Suprapubic skin (tissue), 4 donors: ENCODE data around the gene WNT9A. TPM values are rescaled to one million over a fixed set of nuclear protein-coding genes. Genes with fewer than 3 reads are reported as not detected.
A peak's percentile ranks its signal among the peaks of the same experiment; 100 is the strongest.
"Not testable (repeated sequence)": the region's sequence is repeated elsewhere in the genome, so short reads cannot be mapped to it uniquely, and the experiment has no call there.

Experiments used
- DNase-seq, 2 donors: peaks; one replicate each; pipeline ENCODE4 v3.0.0-alpha.2; 2019; ENCODE audit warnings: low spot score in 2 of 2
- H3K27ac ChIP-seq: fragments of 200-600 bp; sonication (generic); one replicate; pipeline ENCODE4 v1.5.1; 2019
- H3K27me3 ChIP-seq: fragments of 200-600 bp; sonication (generic); one replicate; pipeline ENCODE4 v1.5.1; 2019
- H3K36me3 ChIP-seq: fragments of 200-600 bp; sonication (generic); one replicate; pipeline ENCODE4 v1.5.1; 2019
- H3K4me1 ChIP-seq: fragments of 200-600 bp; sonication (generic); one replicate; pipeline ENCODE4 v1.5.1; 2019
- H3K4me3 ChIP-seq: fragments of 200-600 bp; sonication (generic); one replicate; pipeline ENCODE4 v1.5.1; 2019; ENCODE audit warnings: mild to moderate bottlenecking
- H3K9me3 ChIP-seq: fragments of 200-600 bp; sonication (generic); one replicate; pipeline ENCODE4 v1.5.1; 2019
- CTCF ChIP-seq, 2 donors: fragments of 200-600 bp in 1 of 2; fragments of 450-650 bp in 1 of 2; sonication (generic) in 1 of 2; IDR thresholded peaks; one replicate each; pipeline ENCODE4 v1.5.1; 2016 to 2019; ENCODE audit warnings: antibody characterized with exemption in 2 of 2, mild to moderate bottlenecking in 1 of 2, moderate library complexity in 1 of 2
- EP300 ChIP-seq: sonication (generic); formaldehyde crosslinking; IDR thresholded peaks from one replicate; pipeline ENCODE4 v1.6.1; 2017; ENCODE audit warnings: antibody characterized with exemption
- POLR2A ChIP-seq, 2 donors: fragments of 450-650 bp; IDR thresholded peaks; one replicate each; pipeline ENCODE4 v1.6.1; 2017; ENCODE audit warnings: antibody characterized with exemption in 2 of 2, mild to moderate bottlenecking in 2 of 2, moderate library complexity in 2 of 2
- POLR2AphosphoS5 ChIP-seq, 3 donors: sonication (generic); formaldehyde crosslinking; IDR thresholded peaks; one replicate each; pipeline ENCODE4 v1.6.1; 2017; ENCODE audit warnings: antibody characterized with exemption in 3 of 3
- WGBS: methylation state at CpG from one replicate; pipeline ENCODE4 v1.1.5; 2018; 5-methylcytosine and 5-hydroxymethylcytosine counted together
- total RNA-seq, 4 donors: library from RNA; depleted of rRNA; stranded (reverse); fragments of >200 nt; gene quantifications; one replicate each; pipeline ENCODE4 v1.1.0, GENCODE V29; 2016

WNT9A gene
- 1 to 10 TPM in 2 of 4 donors, under 1 TPM in 2; 0.85 to 2.6 (median 1.1) TPM for total RNA-seq

DNA sequence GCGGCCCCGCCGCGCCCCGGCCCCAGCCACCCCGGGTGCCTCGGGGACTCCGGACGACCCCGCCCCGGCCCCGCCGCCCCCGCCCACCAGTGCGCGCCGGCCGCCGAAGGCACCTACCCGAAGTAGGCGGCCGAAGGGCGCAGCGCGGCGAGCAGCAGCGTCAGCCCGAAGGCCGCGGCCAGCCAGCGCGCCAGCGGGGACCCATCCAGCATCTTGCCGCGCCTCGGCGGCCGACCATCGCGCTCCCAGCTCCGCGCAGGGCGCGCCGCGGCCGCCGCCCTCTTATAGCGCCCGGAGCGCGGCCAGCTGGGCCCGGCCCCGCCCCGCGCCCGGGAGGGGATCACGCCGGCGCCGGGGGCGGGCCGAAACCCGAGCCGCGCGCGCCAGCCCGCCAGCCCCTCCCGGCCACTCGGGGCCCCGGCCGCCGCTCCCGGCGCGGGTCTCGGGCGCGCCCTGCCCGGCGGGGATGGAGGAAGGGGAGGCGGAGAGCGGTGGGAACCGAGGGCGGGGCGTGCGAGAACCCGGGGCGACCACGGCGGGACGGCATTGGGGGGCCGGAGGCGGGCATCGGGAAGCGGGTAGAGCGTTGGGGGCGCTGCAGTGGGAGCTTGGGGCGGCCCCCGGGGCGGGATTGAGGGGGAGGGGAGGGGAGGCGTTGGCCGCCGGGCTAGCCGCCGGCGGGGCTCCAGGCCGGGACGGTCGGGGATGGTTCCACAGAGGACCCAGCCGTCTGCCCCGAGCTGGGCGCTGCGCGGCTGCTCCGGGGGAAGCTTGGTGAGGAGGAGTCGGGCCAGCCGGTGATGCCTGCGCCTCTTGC is at the start of gene WNT9A:
WNT9A (minus strand) TSS at position 257 of the 817 bp plus-strand sequence; CDS start at position 212, 45 bp downstream.
- WGBS, result 0% methylated on average over 6 of the region's 120 CpGs
- peak; percentile 73 to 78 for DNase-seq

DNA sequence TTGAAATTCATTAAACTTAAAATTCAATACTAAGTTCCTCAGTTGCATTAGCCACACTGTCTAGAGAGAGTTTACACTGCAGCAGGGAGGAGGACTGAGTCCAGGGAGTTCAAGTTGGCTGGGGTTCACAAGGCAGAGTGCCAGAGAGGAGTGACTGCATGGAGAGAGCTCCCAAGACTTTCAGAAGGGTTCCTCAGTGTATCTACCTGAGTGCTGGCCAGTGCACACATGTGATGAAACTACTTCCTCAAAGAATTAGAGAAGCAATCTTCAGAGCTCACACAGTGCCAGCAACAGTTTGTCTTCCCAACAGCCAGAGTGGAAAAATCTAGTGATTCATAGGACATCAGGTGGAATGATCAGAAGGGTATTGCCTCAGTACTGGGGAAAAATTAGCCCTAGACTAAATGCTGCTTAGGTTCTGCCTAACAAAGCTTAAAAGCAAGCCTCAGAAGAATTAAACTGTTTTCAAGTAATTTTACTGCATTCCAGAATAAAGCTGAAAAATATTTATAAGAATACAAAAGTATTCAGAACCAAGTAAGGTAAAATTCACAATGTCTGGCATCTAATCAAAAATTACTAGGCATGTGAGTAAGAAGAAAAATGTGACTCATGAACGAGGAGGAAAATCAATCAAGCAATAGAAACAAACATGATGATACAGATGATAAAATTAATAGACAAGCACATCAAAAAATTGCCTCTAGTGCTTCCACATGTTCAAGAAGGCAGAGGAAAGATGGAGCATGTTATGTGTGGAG is 48.6 kb upstream of the WNT9A start:
- TF ChIP-seq CTCF (IDR thresholded peaks at IDR 0.05) (no peak), POLR2AphosphoS5 (IDR thresholded peaks at IDR 0.05) (no peak)
- Histone ChIP-seq H3K4me1 (no peaks in the 10 kb centered on the region), H3K4me3 (no peak overlapping the region), H3K27me3 (peaks cover 7% of the 10 kb centered on the region), H3K9me3 (peaks cover 13% of the 10 kb centered on the region), H3K36me3 (no peaks in the 10 kb centered on the region), H3K27ac (no peak overlapping the region)
- peak in 1 of 2 donors; percentile 34 for DNase-seq
- WGBS, result 20% methylated on average over 1 of the region's 1 CpG

More for the DNA sequence above, at the start of gene WNT9A:
- no peak for TF ChIP-seq EP300
- peak in 1 of 2 donors; percentile 48 for TF ChIP-seq POLR2A (IDR thresholded peaks at IDR 0.05)
- H3K9me3 ChIP-seq, result no peaks in the 10 kb centered on the region
- peaks cover 38% of the 10 kb centered on the region for H3K4me1 ChIP-seq
- H3K4me3 ChIP-seq, result peak within 1 kb of the TSS; percentile 61
- peak within 1 kb of the TSS; percentile 78 for H3K27ac ChIP-seq
- H3K27me3 ChIP-seq, result peaks cover 9% of the 10 kb centered on the region
- H3K36me3 ChIP-seq, result no peaks in the 10 kb centered on the region

GRCh38 chr1:227994632-227995300 is 47.0 kb upstream of the WNT9A start:
- 69% methylated on average over 7 of the region's 7 CpGs for whole genome bisulfite sequencing
- H3K36me3 ChIP-seq, result no peaks in the 10 kb centered on the region
- no peak for TF ChIP-seq POLR2A (IDR thresholded peaks at IDR 0.05)
- TF ChIP-seq POLR2AphosphoS5 (IDR thresholded peaks at IDR 0.05), result no peak
- no peak for TF ChIP-seq CTCF (IDR thresholded peaks at IDR 0.05)
- no peak for TF ChIP-seq EP300

DNA sequence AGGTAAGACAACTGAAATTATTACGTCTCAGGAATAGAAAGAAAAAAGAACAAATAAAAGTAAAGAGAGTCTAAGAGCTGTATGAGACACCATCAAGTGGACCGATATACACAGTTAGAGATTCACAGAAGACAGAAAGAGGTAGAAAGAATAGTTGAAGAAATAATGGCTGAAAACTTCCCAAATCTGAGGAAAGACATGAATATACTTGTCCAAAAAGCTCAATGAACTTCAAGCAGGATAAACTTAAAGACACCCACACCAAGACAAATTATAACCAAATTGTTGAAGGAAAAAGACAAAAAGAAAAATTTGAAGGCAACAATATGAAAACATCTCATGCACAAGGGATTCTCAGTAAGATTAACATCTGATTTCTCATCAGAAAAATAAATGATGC is 39.4 kb upstream of the WNT9A start:
- no peak for DNase-seq
- Histone ChIP-seq H3K27ac (no peak overlapping the region), H3K27me3 (peaks cover 5% of the 10 kb centered on the region), H3K4me3 (no peak overlapping the region), H3K36me3 (no peaks in the 10 kb centered on the region), H3K4me1 (no peaks in the 10 kb centered on the region), H3K9me3 (peaks cover 4% of the 10 kb centered on the region)
- TF ChIP-seq POLR2A (IDR thresholded peaks at IDR 0.05) (no peak), POLR2AphosphoS5 (IDR thresholded peaks at IDR 0.05) (no peak), EP300 (no peak), CTCF (IDR thresholded peaks at IDR 0.05) (no peak)
- 97% methylated on average over 2 of the region's 2 CpGs for WGBS

More at GRCh38 chr1:227994632-227995300, 47.0 kb upstream of the WNT9A start:
- no peak overlapping the region for H3K4me3 ChIP-seq
- peak in 1 of 2 donors; percentile 44 for DNase-seq
- no peak overlapping the region for H3K27ac ChIP-seq
- H3K9me3 ChIP-seq, result peaks cover 17% of the 10 kb centered on the region
- no peaks in the 10 kb centered on the region for H3K4me1 ChIP-seq
- H3K27me3 ChIP-seq, result no peaks in the 10 kb centered on the region

DNA sequence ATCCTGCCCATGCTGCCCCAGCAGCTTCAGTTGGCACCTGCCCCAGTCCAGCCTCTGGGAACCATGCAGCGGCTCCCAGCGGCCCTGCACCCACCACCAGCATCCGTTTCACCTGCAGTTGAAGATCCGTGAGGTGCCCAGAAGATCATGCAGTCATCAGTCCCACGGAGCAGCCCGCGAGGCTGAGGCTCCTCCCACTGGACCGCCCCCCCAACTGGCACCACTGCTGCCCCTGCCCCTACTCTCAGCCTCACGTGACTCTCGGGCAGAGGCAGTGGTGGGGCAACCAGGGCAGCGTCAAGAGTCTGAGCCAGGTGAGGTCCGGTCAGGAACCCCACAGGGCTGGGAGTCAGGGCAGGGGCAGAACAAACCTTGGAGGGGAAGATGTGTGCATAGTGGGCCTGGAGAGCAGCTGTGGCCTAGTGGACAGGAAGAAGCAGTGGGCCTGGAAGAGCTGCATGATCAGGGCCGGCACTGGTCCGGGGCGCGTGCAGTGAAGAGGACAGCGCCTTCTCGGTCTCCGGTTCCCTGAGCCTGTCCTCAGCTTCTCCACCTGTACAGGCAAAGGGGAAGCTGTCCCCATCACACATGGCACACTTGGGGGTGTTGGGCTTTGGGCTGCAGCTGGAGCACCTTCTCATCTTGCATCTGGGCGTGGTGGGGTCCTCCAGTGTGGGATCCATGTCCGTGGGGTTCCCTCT is 28.0 kb upstream of the WNT9A start:
- not testable (repeated sequence) for H3K4me3 ChIP-seq, H3K27ac ChIP-seq, H3K36me3 ChIP-seq, H3K9me3 ChIP-seq, H3K4me1 ChIP-seq, H3K27me3 ChIP-seq
- peak in 1 of 2 donors; percentile 41 for DNase-seq
- WGBS, result 81% methylated on average over 5 of the region's 21 CpGs

DNA sequence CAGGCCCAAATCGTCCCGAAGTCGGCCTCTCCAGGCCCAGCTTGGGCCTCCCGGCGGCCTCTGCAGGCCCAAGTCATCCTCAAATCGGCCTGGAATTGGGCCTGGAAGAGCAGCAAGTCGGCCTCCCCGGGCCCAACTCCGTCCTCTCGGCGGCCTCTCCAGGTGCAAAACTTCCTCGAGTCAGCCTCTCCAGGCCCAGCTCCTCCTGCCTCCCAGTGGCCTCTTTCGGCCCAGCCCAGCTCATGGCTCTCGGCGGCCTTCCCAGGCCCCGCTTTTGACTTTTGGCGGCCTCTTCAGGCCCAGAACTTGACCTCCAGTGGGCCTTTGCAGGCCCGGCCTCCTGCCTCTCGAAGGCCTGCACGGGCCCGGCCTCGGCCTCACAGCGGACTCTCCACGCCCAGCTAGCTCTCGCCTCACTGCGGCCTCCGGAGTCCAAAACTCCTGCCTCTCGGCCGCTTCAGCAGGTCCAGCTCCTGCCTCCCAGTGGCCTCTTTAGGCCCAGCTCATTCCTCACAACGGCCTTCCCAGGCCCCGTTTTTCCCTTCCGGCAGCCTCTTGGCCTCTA is 26.1 kb upstream of the WNT9A start:
- WGBS, result 95% methylated on average over 20 of the region's 32 CpGs
- not testable (repeated sequence) for H3K27me3 ChIP-seq, H3K9me3 ChIP-seq, H3K36me3 ChIP-seq, H3K4me1 ChIP-seq, H3K27ac ChIP-seq, H3K4me3 ChIP-seq, DNase-seq

GRCh38 chr1:227972843-227973374 is 25.2 kb upstream of the WNT9A start:
- not testable (repeated sequence) for H3K4me3 ChIP-seq, H3K27ac ChIP-seq, H3K9me3 ChIP-seq, H3K4me1 ChIP-seq, H3K36me3 ChIP-seq, H3K27me3 ChIP-seq
- 85% methylated on average over 14 of the region's 22 CpGs for WGBS
- DNase-seq, result peak in 1 of 2 donors; percentile 76

DNA sequence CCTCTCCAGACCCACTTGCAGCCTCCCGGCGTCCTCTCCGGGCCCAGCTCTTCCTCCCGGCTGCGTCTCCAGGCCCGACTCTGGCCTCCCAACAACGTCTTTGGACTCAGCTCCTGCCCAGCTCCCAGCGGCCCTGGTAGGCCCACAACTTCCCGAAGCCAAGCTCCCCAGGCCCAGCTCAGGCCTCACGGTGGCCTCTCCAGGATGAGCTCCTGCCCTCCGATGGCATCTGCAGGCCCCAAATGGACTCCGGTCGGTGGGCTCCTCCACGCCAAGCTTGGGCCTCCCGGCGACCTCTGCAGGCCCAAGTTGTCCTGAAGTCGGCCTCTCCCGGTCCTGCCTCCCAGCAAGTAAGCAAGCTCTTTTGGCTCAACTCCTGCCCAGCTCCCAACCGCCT is 24.5 kb upstream of the WNT9A start:
- not testable (repeated sequence) for H3K4me3 ChIP-seq, H3K27me3 ChIP-seq, H3K36me3 ChIP-seq, H3K27ac ChIP-seq, H3K9me3 ChIP-seq, H3K4me1 ChIP-seq
- 60% methylated on average over 1 of the region's 19 CpGs for WGBS
- DNase-seq, result peak in 1 of 2 donors; percentile 63
